PFSK-1 (cell line): ENCODE results near the gene COX4I1.

Experiments
- FOXP2 ChIP-seq: optimal IDR thresholded peaks from 2 replicates; pipeline ENCODE3; 2011; ENCODE audit warnings: borderline replicate concordance, control low read depth, inconsistent platforms; ENCODE audit not compliant: insufficient read depth; ENCODE audit errors: extremely low read length, extremely low read depth
- POLR2AphosphoS5 ChIP-seq: IDR thresholded peaks from 2 replicates; pipeline ENCODE4 v1.6.1; 2012; ENCODE audit warnings: low read depth, mild to moderate bottlenecking, control low read depth, low read length, moderate library complexity
- SIN3A ChIP-seq: IDR thresholded peaks from 2 replicates; pipeline ENCODE4 v1.6.1; 2012; ENCODE audit warnings: mild to moderate bottlenecking, low read length, moderate library complexity, borderline replicate concordance; ENCODE audit not compliant: insufficient read depth
- TAF1 ChIP-seq: IDR thresholded peaks from 2 replicates; pipeline ENCODE4 v1.6.1; 2012; ENCODE audit warnings: low read length, control low read depth, borderline replicate concordance; ENCODE audit not compliant: insufficient read depth

DNA sequence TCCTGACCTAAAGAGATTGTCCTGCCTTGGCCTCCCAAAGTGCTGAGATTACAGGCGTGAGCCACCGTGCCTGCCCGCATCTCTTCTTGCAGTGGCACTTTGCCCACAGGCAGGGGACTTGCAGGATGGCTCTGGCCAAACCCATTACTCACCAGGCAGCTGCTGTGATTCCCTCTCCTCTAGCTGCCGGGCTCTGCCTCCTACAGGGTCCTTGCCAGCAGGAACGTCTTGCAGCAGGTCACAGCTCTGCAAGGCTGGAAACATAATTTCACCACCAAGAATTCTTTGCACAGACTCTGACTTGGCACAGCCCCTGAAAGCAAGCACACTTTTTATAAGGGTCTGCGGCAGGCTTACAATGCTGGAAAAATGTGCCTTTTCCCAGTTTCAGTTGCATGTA lies 20.3 kb downstream of the COX4I1 start:
- TF ChIP-seq FOXP2 (no peak), POLR2AphosphoS5 (no peak), TAF1 (no peak), SIN3A (no peak)
